GM18867 (cell line): ENCODE results near the gene PRKN.

ENCODE experiments used
- ATAC-seq: cut with Tn5 transposase; IDR thresholded peaks from one replicate; pipeline ENCODE4 v1.9.1; 2021; ENCODE audit warnings: mild to moderate bottlenecking, moderate library complexity; ENCODE audit not compliant: unreplicated experiment

Gene PRKN

GRCh38 chr6:161379834-161380582 is 1347.6 kb downstream of the PRKN start:
- no peak for ATAC-seq

GRCh38 chr6:161378115-161378514 is 1349.5 kb downstream of the PRKN start:
- no peak for ATAC-seq

- no peak for ATAC-seq
These were observed 1350.5 kb downstream of the PRKN start for GRCh38 chr6:161377116-161377515.

GRCh38 chr6:161376367-161376766 is 1351.2 kb downstream of the PRKN start:
- ATAC-seq = no peak

- no peak for ATAC-seq
These were observed 1352.3 kb downstream of the PRKN start for GRCh38 chr6:161374971-161375873.

- ATAC-seq = peak; percentile 30
These were observed 1353.6 kb downstream of the PRKN start for GRCh38 chr6:161373905-161374451.

GRCh38 chr6:161372422-161372793 is 1355.2 kb downstream of the PRKN start:
- no peak for ATAC-seq

- ATAC-seq = peak; percentile 92
These were observed 1356.7 kb downstream of the PRKN start for GRCh38 chr6:161370880-161371279.

GRCh38 chr6:161369339-161369738 is 1358.2 kb downstream of the PRKN start:
- ATAC-seq = no peak

GRCh38 chr6:161368514-161368913 is 1359.1 kb downstream of the PRKN start:
- no peak for ATAC-seq

GRCh38 chr6:161367472-161367871 is 1360.1 kb downstream of the PRKN start:
- ATAC-seq = no peak

GRCh38 chr6:161366301-161366923 is 1361.2 kb downstream of the PRKN start:
- no peak for ATAC-seq

- no peak for ATAC-seq
These were observed 1361.9 kb downstream of the PRKN start for GRCh38 chr6:161365633-161366032.

- no peak for ATAC-seq
These were observed 1364.3 kb downstream of the PRKN start for GRCh38 chr6:161363286-161363685.

- ATAC-seq = no peak
These were observed 1365.3 kb downstream of the PRKN start for GRCh38 chr6:161362266-161362665.

GRCh38 chr6:161361529-161361928 is 1366.0 kb downstream of the PRKN start:
- ATAC-seq = no peak

- ATAC-seq = no peak
These were observed 1367.0 kb downstream of the PRKN start for GRCh38 chr6:161360520-161360919.

- ATAC-seq = no peak
These were observed 1368.0 kb downstream of the PRKN start for GRCh38 chr6:161359618-161359945.

GRCh38 chr6:161356167-161356854 is 1371.3 kb downstream of the PRKN start:
- no peak for ATAC-seq

GRCh38 chr6:161355696-161356095 is 1371.9 kb downstream of the PRKN start:
- ATAC-seq = no peak

GRCh38 chr6:161354956-161355355 is 1372.6 kb downstream of the PRKN start:
- no peak for ATAC-seq
